Small intestine (tissue), 16 donors: ENCODE results near the gene NADK. TPM values are rescaled to one million over a fixed set of nuclear protein-coding genes. Genes with fewer than 3 reads are reported as not detected.
A peak's percentile ranks its signal among the peaks of the same experiment; 100 is the strongest.

Experiments
- DNase-seq, 2 donors: peaks; one replicate each; pipeline versions ENCODE4 v3.0.0 to v3.0.0-alpha.2; 2013
- FAIRE-seq: peaks from 2 replicates; lab custom pipeline; 2012; peaks lifted over from hg19 to GRCh38; lab: Jason Lieb, UNC
- H3K27ac ChIP-seq, 3 donors: one replicate each; pipeline ENCODE4 v1.5.1; 2013; ENCODE audit warnings: low read length in 2 of 3, mild to moderate bottlenecking in 2 of 3, control low read depth in 1 of 3, inconsistent platforms in 1 of 3, low read depth in 1 of 3, moderate library complexity in 1 of 3
- H3K27me3 ChIP-seq, 3 donors: one replicate each; pipeline ENCODE4 v1.6.1; 2013; ENCODE audit warnings: low read length in 3 of 3, inconsistent platforms in 1 of 3; ENCODE audit not compliant: control insufficient read depth in 3 of 3, insufficient read depth in 3 of 3
- H3K36me3 ChIP-seq, 3 donors: one replicate each; pipeline ENCODE4 v1.6.1; 2013; ENCODE audit warnings: low read length in 3 of 3, inconsistent platforms in 1 of 3, low read depth in 1 of 3, mild to moderate bottlenecking in 1 of 3, moderate library complexity in 1 of 3; ENCODE audit not compliant: control insufficient read depth in 3 of 3, insufficient read depth in 2 of 3
- H3K4me1 ChIP-seq, 3 donors: one replicate each; pipeline ENCODE4 v1.6.1; 2013; ENCODE audit warnings: low read length in 2 of 3, inconsistent platforms in 1 of 3, low read depth in 1 of 3, mild to moderate bottlenecking in 1 of 3, moderate library complexity in 1 of 3; ENCODE audit not compliant: control insufficient read depth in 3 of 3, insufficient read depth in 2 of 3
- H3K4me3 ChIP-seq, 3 donors: one replicate each; pipeline ENCODE4 v1.5.1; 2013; ENCODE audit warnings: low read length in 3 of 3, control low read depth in 1 of 3, inconsistent platforms in 1 of 3, low read depth in 1 of 3, mild to moderate bottlenecking in 1 of 3, moderate library complexity in 1 of 3
- H3K9me3 ChIP-seq, 2 donors: one replicate each; pipeline ENCODE4 v1.6.1; 2013; ENCODE audit warnings: low read depth in 1 of 2, low read length in 1 of 2; ENCODE audit not compliant: control insufficient read depth in 2 of 2, insufficient read depth in 1 of 2
- WGBS, 3 donors: extraction: QIAGEN DNeasy Blood & Tissue Kit; methylation state at CpG; one replicate each; pipeline ENCODE4 v1.1.7; 2013; 5-methylcytosine and 5-hydroxymethylcytosine counted together
- long read RNA-seq, 10 donors: transcript quantifications; one replicate each; lab custom pipeline, GENCODE V29; 2026
- polyA plus RNA-seq, 4 donors: library from polyadenylated mRNA; stranded (reverse) in 3 of 4; unstranded in 1 of 4; fragments of 200-250 nt in 3 of 4; fragments of 120-200 nt in 1 of 4; gene quantifications; one replicate each; pipeline versions ENCODE4 v1.2.1 to v1.2.3, GENCODE V29; 2013
- donor health status: healthy with polysubstance abuse.
- donor health status: control.
- donor health status: control.
- donor health status: Bipolar disorder and iron deficiency.
- donor health status: healthy.

Gene NADK, protein sequence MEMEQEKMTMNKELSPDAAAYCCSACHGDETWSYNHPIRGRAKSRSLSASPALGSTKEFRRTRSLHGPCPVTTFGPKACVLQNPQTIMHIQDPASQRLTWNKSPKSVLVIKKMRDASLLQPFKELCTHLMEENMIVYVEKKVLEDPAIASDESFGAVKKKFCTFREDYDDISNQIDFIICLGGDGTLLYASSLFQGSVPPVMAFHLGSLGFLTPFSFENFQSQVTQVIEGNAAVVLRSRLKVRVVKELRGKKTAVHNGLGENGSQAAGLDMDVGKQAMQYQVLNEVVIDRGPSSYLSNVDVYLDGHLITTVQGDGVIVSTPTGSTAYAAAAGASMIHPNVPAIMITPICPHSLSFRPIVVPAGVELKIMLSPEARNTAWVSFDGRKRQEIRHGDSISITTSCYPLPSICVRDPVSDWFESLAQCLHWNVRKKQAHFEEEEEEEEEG
- polyA plus RNA-seq: 10 to 100 TPM; 56.2 to 84.1 (median 68.9) TPM
- long read RNA-seq, donor 1: 0 reads
- long read RNA-seq, donor 2, transcript NADK-201 (12 exons, 3,235 nt): major isoform, 6 of 6 reads
- long read RNA-seq, donor 2, partial matches to known transcripts: 0 of 6 reads
- long read RNA-seq, donor 2, other reads (novel, unspliced or antisense): 0 of 6 reads
- long read RNA-seq, donor 3, partial matches to known transcripts: 0 of 4 reads
- long read RNA-seq, donor 3, other reads (novel, unspliced or antisense): 0 of 4 reads
- long read RNA-seq, donor 4: 0 reads
- long read RNA-seq, donor 5, partial matches to known transcripts: 0 of 3 reads
- long read RNA-seq, donor 5, other reads (novel, unspliced or antisense): 0 of 3 reads
- long read RNA-seq, donor 6, transcript NADK-201 (12 exons, 3,235 nt): major isoform, 8 of 8 reads
- long read RNA-seq, donor 6, partial matches to known transcripts: 0 of 8 reads
- long read RNA-seq, donor 6, other reads (novel, unspliced or antisense): 0 of 8 reads
- long read RNA-seq, donor 7: 0 reads
- long read RNA-seq, donor 8, partial matches to known transcripts: 0 of 1 reads
- long read RNA-seq, donor 8, other reads (novel, unspliced or antisense): 0 of 1 reads
- long read RNA-seq, donor 9, partial matches to known transcripts: 0 of 1 reads
- long read RNA-seq, donor 9, other reads (novel, unspliced or antisense): 0 of 1 reads
- long read RNA-seq, donor 10, transcript NADK-206 (3 exons, 722 nt): minor isoform, 6 of 15 reads
- long read RNA-seq, donor 10, transcript NADK-201 (12 exons, 3,235 nt): major isoform, 8 of 15 reads
- long read RNA-seq, donor 10, partial matches to known transcripts: 0 of 15 reads
- long read RNA-seq, donor 10, other reads (novel, unspliced or antisense): 0 of 15 reads

DNA sequence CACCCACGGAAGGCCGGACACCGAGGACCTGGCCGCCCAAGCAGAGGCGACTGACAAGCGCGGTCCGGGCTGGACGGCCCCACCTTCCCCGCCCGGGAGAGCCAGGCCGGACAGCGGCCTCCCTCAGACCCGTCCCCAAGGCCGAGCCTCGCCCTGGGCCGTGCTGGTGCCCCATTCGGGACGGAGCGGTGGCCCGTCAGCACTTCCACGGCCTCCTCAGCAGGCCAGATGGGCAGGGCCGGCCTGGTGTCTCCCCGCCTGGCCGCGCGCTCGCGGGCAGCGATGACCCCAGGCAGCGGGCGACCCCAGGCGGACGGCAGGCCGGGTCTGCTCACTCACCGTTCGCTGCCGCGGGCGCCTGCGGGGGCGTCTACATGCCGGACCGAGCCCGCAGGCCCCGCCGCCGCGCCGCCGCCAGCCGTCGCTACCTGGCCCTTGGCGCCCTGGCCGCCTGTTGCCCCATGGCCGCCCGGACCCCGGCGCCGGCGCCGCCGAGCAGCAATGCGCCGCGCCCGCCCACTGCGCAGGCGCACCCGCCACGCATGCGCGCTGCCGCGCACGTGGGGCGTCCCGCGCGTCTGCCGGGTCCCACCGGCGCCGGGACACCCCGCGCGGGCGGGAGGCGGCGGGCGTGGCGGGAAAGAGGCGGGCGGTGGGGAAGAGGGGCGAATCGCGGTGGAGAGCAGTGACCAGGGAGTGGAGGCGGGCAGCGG, at the start of gene NADK:
Gene NADK (minus strand): TSS at position 521 of the 713 bp plus-strand sequence. CDS start 13,064 bp downstream, outside the sequence.
- H3K9me3 ChIP-seq: no peaks in the 10 kb centered on the region
- H3K4me3 ChIP-seq: peak within 1 kb of the TSS; percentile 49 to 88 (median 66)
- peaks cover 20 to 62% (median 27%) of the 10 kb centered on the region in 3 donors for H3K4me1 ChIP-seq
- DNase-seq: peak; percentile 69 to 87
- peaks cover 0 to 9% (median 0%) of the 10 kb centered on the region in 3 donors for H3K36me3 ChIP-seq
- no peak for FAIRE-seq
- peak within 1 kb of the TSS; percentile 60 to 98 (median 93) for H3K27ac ChIP-seq
- whole genome bisulfite sequencing, 3 donors: 0% methylated on average over 61 to 99 of the region's 99 CpGs
- H3K27me3 ChIP-seq: no peaks in the 10 kb centered on the region

DNA sequence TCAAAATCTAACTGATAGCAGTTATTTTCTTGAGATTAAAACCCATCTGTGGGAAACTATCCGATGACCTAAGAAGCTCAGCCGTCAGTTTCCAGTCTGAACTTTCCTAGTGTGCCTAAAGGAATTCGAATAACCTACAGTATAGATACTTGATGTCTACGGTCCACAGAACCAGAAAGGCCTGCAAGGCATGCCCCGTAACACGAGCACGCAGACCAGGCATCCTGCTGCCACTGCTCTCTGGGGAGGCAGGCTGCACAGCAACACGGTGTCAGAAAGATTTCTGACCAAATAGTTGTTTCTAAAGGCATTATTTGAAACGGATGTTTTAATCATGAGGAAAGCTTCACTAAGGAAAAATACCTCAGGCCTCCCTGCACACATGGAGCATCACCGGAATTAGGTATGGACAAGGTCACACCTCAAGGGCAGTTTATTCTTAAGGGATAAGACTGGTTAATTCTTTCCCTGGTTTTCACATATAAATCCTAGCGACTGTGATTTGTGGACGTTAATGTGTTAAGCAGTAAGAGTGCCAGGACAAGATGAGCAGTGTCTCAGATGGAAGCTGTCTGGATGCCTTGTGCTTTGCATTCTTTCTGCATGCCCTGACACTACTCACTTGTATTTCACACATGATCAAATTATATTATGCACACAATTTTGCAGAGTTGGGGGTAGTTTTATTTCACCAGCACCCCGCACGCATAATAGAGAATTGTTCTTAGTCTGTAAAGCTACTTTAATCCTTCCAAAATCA, 49.0 kb upstream of the NADK start:
- Histone ChIP-seq H3K27ac (peak overlapping the region in 1 of 3 donors; percentile 12), H3K9me3 (no peaks in the 10 kb centered on the region), H3K27me3 (no peaks in the 10 kb centered on the region), H3K36me3 (peaks cover 0 to 55% (median 8%) of the 10 kb centered on the region in 3 donors), H3K4me3 (no peak overlapping the region), H3K4me1 (no peaks in the 10 kb centered on the region)
- FAIRE-seq (no peak), DNase-seq (no peak)
- 74 to 82% (median 81%) methylated on average over 14 of the region's 14 CpGs for WGBS, 3 donors

DNA sequence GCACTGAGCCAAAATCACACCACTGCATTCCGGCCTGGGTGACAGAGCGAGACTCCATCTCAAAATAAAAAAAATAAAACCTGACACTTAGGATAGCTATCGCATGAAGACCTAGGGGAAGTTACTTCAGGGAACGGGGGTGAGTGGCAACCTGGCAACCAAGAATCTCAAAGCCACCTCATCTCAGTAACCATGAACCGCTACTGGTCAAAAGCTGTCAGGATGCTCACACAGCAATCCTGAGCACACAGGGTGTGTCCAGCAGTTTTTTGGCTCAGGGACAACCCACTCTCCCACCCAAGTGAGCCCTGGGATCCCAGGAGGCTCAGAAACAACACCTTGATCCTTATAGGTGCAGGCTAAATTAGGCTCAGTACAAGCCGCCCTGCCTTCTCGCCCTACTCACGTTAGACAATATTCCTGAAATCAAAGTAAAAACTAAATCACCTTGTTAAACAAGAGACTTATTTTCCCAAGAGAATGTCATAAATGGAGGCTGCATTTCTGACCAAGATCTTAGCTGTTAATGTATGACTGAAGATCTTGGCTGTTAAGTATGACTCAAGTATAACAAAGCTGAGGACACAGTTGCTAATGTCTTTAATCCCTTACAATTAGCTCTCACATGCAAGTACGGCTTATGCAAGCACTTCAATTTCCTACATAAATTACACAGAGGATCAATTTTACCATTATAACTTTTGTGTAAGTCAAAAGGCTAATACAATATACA, 48.3 kb upstream of the NADK start:
- no peak for FAIRE-seq
- DNase-seq: peak in 1 of 2 donors; percentile 24
- peak overlapping the region in 1 of 3 donors; percentile 12 for H3K27ac ChIP-seq
- H3K27me3 ChIP-seq: no peaks in the 10 kb centered on the region
- H3K9me3 ChIP-seq: no peaks in the 10 kb centered on the region
- 89 to 92% (median 90%) methylated on average over 9 of the region's 9 CpGs for WGBS, 3 donors
- H3K36me3 ChIP-seq: peaks cover 3 to 57% (median 6%) of the 10 kb centered on the region in 3 donors
- no peaks in the 10 kb centered on the region for H3K4me1 ChIP-seq
- no peak overlapping the region for H3K4me3 ChIP-seq

DNA sequence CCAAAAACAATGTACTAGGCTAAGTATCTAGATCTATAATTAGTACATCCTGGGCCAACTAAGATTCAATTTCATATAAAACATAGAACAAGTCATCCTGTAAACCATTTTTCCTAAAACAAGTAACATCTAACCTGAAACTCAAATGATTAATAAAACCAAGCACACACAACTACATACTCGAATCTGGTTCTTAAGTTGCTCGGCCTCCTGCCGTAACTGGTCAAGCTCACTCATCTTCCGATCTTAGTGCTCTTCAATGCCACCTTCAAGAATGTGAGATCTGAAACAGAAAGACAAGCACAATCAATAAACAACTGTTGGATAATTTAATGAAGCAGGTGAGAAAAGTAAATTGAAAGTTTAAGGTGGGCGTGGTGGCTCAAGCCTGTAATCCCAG, 46.9 kb upstream of the NADK start:
- no peaks in the 10 kb centered on the region for H3K27me3 ChIP-seq
- H3K4me1 ChIP-seq: no peaks in the 10 kb centered on the region
- H3K36me3 ChIP-seq: peaks cover 3 to 51% (median 6%) of the 10 kb centered on the region in 3 donors
- DNase-seq (no peak), FAIRE-seq (no peak)
- WGBS, 3 donors: 80 to 91% (median 89%) methylated on average over 5 of the region's 5 CpGs
- H3K27ac ChIP-seq: no peak overlapping the region
- no peak overlapping the region for H3K4me3 ChIP-seq
- H3K9me3 ChIP-seq: no peaks in the 10 kb centered on the region

DNA sequence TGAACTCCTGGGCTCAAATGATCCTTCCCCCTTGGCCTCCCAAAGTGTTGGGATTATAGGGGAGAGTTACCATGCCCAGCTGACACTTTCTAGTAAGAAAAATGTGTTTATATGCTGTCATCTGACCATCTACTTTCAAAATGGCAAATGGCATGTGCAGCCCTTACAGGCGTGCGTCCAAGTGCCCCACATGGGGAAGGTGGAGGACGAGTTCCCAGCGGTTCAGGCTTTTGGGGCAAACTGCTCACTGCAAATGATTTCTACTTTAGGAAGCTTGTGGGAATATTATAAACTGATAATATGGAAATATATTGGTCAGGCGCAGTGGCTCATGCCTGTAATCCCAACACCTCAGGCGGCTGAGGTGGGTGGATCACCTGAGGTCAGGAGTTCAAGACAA, 41.5 kb upstream of the NADK start:
- no peak overlapping the region for H3K27ac ChIP-seq
- DNase-seq: no peak
- no peak for FAIRE-seq
- no peaks in the 10 kb centered on the region for H3K27me3 ChIP-seq
- no peaks in the 10 kb centered on the region for H3K9me3 ChIP-seq
- peaks cover 3 to 69% (median 19%) of the 10 kb centered on the region in 3 donors for H3K36me3 ChIP-seq
- H3K4me1 ChIP-seq: no peaks in the 10 kb centered on the region
- no peak overlapping the region for H3K4me3 ChIP-seq
- WGBS, 3 donors: 93 to 98% (median 96%) methylated on average over 6 of the region's 6 CpGs

DNA sequence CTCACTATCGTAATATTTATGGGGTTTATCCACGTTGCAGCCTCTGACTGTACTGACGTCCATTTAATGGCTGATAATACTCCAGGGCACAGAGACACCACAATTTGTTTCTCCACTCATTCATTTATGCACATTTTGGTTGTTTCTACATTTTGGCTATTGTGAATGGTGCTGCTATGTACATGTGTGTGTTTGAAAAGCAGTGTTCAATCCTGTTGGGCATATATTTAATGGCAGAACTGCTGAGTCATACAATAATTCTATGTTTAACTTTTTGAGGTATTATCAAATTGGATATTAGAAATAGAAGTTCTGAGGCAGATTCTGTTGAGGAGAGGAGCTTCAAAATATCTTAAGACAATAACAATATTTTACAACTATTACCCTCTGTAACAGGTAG, 39.0 kb upstream of the NADK start:
- Histone ChIP-seq H3K36me3 (peaks cover 11 to 71% (median 19%) of the 10 kb centered on the region in 3 donors), H3K9me3 (no peaks in the 10 kb centered on the region), H3K27me3 (no peaks in the 10 kb centered on the region), H3K4me3 (no peak overlapping the region), H3K27ac (no peak overlapping the region), H3K4me1 (no peaks in the 10 kb centered on the region)
- WGBS, 3 donors: 74 to 87% (median 75%) methylated on average over 3 of the region's 3 CpGs
- FAIRE-seq (no peak), DNase-seq (no peak)
